Measurements from ENCODE around the gene TNS3.

TNS3 gene

GRCh38 chr7:47420122-47420780 lies 161.7 kb downstream of the TNS3 start:
- no peak overlapping the region for H3K4me2 ChIP-seq (ENCODE audit: low read length)
- H3K27me3 ChIP-seq (ENCODE audit: control insufficient read depth, insufficient read depth, low read length) = no peaks in the 10 kb centered on the region
- peaks cover 87% of the 10 kb centered on the region for H3K36me3 ChIP-seq (ENCODE audit: insufficient read depth, low read length)
- no peak overlapping the region for H3K4me3 ChIP-seq (ENCODE audit: low read length)
- H3K9ac ChIP-seq (ENCODE audit: low read depth, low read length) = no peak overlapping the region
- peaks cover 37% of the 10 kb centered on the region for H3K4me1 ChIP-seq (ENCODE audit: control insufficient read depth, insufficient read depth, low read length)
- no peaks in the 10 kb centered on the region for H3K9me3 ChIP-seq (replicated peaks; ENCODE audit: low read length)

GRCh38 chr7:47419471-47419870 lies 162.4 kb downstream of the TNS3 start:
- Histone ChIP-seq H3K36me3 (ENCODE audit: insufficient read depth, low read length) (peaks cover 88% of the 10 kb centered on the region), H3K4me1 (ENCODE audit: control insufficient read depth, insufficient read depth, low read length) (peaks cover 37% of the 10 kb centered on the region), H3K9me3 (replicated peaks; ENCODE audit: low read length) (no peaks in the 10 kb centered on the region), H3K4me3 (ENCODE audit: low read length) (no peak overlapping the region), H3K4me2 (ENCODE audit: low read length) (no peak overlapping the region), H3K27me3 (ENCODE audit: control insufficient read depth, insufficient read depth, low read length) (no peaks in the 10 kb centered on the region), H3K9ac (ENCODE audit: low read depth, low read length) (peak overlapping the region; percentile 24)

GRCh38 chr7:47418601-47419309 lies 163.2 kb downstream of the TNS3 start:
- Histone ChIP-seq H3K4me2 (ENCODE audit: low read length) (no peak overlapping the region), H3K36me3 (ENCODE audit: insufficient read depth, low read length) (peaks cover 88% of the 10 kb centered on the region), H3K9me3 (replicated peaks; ENCODE audit: low read length) (no peaks in the 10 kb centered on the region), H3K27me3 (ENCODE audit: control insufficient read depth, insufficient read depth, low read length) (no peaks in the 10 kb centered on the region), H3K4me3 (ENCODE audit: low read length) (no peak overlapping the region), H3K9ac (ENCODE audit: low read depth, low read length) (peak overlapping the region; percentile 24), H3K4me1 (ENCODE audit: control insufficient read depth, insufficient read depth, low read length) (peaks cover 36% of the 10 kb centered on the region)

- Histone ChIP-seq H3K9me3 (replicated peaks; ENCODE audit: low read length) (no peaks in the 10 kb centered on the region), H3K4me1 (ENCODE audit: control insufficient read depth, insufficient read depth, low read length) (peaks cover 18% of the 10 kb centered on the region), H3K27me3 (ENCODE audit: control insufficient read depth, insufficient read depth, low read length) (no peaks in the 10 kb centered on the region), H3K4me3 (ENCODE audit: low read length) (no peak overlapping the region), H3K36me3 (ENCODE audit: insufficient read depth, low read length) (peaks cover 83% of the 10 kb centered on the region), H3K4me2 (ENCODE audit: low read length) (no peak overlapping the region), H3K9ac (ENCODE audit: low read depth, low read length) (no peak overlapping the region)
Measured at GRCh38 chr7:47416492-47417480, 165.1 kb downstream of the TNS3 start.

GRCh38 chr7:47415318-47416212 lies 166.3 kb downstream of the TNS3 start:
- Histone ChIP-seq H3K4me3 (ENCODE audit: low read length) (no peak overlapping the region), H3K4me2 (ENCODE audit: low read length) (no peak overlapping the region), H3K9me3 (replicated peaks; ENCODE audit: low read length) (no peaks in the 10 kb centered on the region), H3K36me3 (ENCODE audit: insufficient read depth, low read length) (peaks cover 82% of the 10 kb centered on the region), H3K27me3 (ENCODE audit: control insufficient read depth, insufficient read depth, low read length) (no peaks in the 10 kb centered on the region), H3K9ac (ENCODE audit: low read depth, low read length) (no peak overlapping the region), H3K4me1 (ENCODE audit: control insufficient read depth, insufficient read depth, low read length) (peaks cover 18% of the 10 kb centered on the region)

GRCh38 chr7:47414342-47415317 lies 167.3 kb downstream of the TNS3 start:
- H3K36me3 ChIP-seq (ENCODE audit: insufficient read depth, low read length) = peaks cover 83% of the 10 kb centered on the region
- no peak overlapping the region for H3K4me3 ChIP-seq (ENCODE audit: low read length)
- H3K4me1 ChIP-seq (ENCODE audit: control insufficient read depth, insufficient read depth, low read length) = peaks cover 23% of the 10 kb centered on the region
- H3K27me3 ChIP-seq (ENCODE audit: control insufficient read depth, insufficient read depth, low read length) = no peaks in the 10 kb centered on the region
- H3K9me3 ChIP-seq (replicated peaks; ENCODE audit: low read length) = no peaks in the 10 kb centered on the region
- no peak overlapping the region for H3K9ac ChIP-seq (ENCODE audit: low read depth, low read length)
- no peak overlapping the region for H3K4me2 ChIP-seq (ENCODE audit: low read length)

GRCh38 chr7:47413526-47414341 lies 168.2 kb downstream of the TNS3 start:
- H3K4me1 ChIP-seq (ENCODE audit: control insufficient read depth, insufficient read depth, low read length) = peaks cover 23% of the 10 kb centered on the region
- no peak overlapping the region for H3K4me2 ChIP-seq (ENCODE audit: low read length)
- no peak overlapping the region for H3K4me3 ChIP-seq (ENCODE audit: low read length)
- H3K27me3 ChIP-seq (ENCODE audit: control insufficient read depth, insufficient read depth, low read length) = no peaks in the 10 kb centered on the region
- H3K9ac ChIP-seq (ENCODE audit: low read depth, low read length) = no peak overlapping the region
- H3K9me3 ChIP-seq (replicated peaks; ENCODE audit: low read length) = no peaks in the 10 kb centered on the region
- H3K36me3 ChIP-seq (ENCODE audit: insufficient read depth, low read length) = peaks cover 80% of the 10 kb centered on the region

- no peaks in the 10 kb centered on the region for H3K27me3 ChIP-seq (ENCODE audit: control insufficient read depth, insufficient read depth, low read length)
Measured at GRCh38 chr7:47411901-47412300, 170.0 kb downstream of the TNS3 start.

GRCh38 chr7:47411281-47411869 lies 170.5 kb downstream of the TNS3 start:
- Histone ChIP-seq H3K36me3 (ENCODE audit: insufficient read depth, low read length) (peaks cover 80% of the 10 kb centered on the region), H3K4me1 (ENCODE audit: control insufficient read depth, insufficient read depth, low read length) (peaks cover 26% of the 10 kb centered on the region), H3K4me2 (ENCODE audit: low read length) (no peak overlapping the region), H3K4me3 (ENCODE audit: low read length) (no peak overlapping the region), H3K9ac (ENCODE audit: low read depth, low read length) (no peak overlapping the region), H3K27me3 (ENCODE audit: control insufficient read depth, insufficient read depth, low read length) (no peaks in the 10 kb centered on the region), H3K9me3 (replicated peaks; ENCODE audit: low read length) (no peaks in the 10 kb centered on the region)

More at GRCh38 chr7:47411901-47412300, 170.0 kb downstream of the TNS3 start:
- peaks cover 80% of the 10 kb centered on the region for H3K36me3 ChIP-seq (ENCODE audit: insufficient read depth, low read length)
- H3K4me3 ChIP-seq (ENCODE audit: low read length) = no peak overlapping the region
- H3K4me1 ChIP-seq (ENCODE audit: control insufficient read depth, insufficient read depth, low read length) = peaks cover 20% of the 10 kb centered on the region
- H3K9me3 ChIP-seq (replicated peaks; ENCODE audit: low read length) = no peaks in the 10 kb centered on the region
- no peak overlapping the region for H3K4me2 ChIP-seq (ENCODE audit: low read length)
- H3K9ac ChIP-seq (ENCODE audit: low read depth, low read length) = no peak overlapping the region

Measured in skeletal muscle satellite cell (primary cell).